Endothelial cell (in vitro differentiated cells): Measurements from ENCODE around the gene PDF. TPM values are rescaled to one million over a fixed set of nuclear protein-coding genes. Genes with fewer than 3 reads are reported as not detected.

Experiments
- DNase-seq: peaks from one replicate; pipeline ENCODE4 v3.0.0; 2021; ENCODE audit warnings: low spot score
- H3K27ac Mint-ChIP-seq: one replicate; pipeline ENCODE4 v1.8.0; 2021; ENCODE audit warnings: mixed read lengths, inconsistent platforms; ENCODE audit not compliant: unreplicated experiment
- H3K27me3 Mint-ChIP-seq: one replicate; pipeline ENCODE4 v1.8.0; 2021; ENCODE audit warnings: mild to moderate bottlenecking, moderate library complexity, mixed read lengths, inconsistent platforms; ENCODE audit not compliant: unreplicated experiment
- H3K36me3 Mint-ChIP-seq: one replicate; pipeline ENCODE4 v1.8.0; 2021; ENCODE audit warnings: mild to moderate bottlenecking, low read depth, mixed read lengths, inconsistent platforms; ENCODE audit not compliant: unreplicated experiment
- H3K4me1 Mint-ChIP-seq: one replicate; pipeline ENCODE4 v1.8.0; 2021; ENCODE audit warnings: mild to moderate bottlenecking, mixed read lengths, inconsistent platforms; ENCODE audit not compliant: unreplicated experiment
- H3K4me3 Mint-ChIP-seq: one replicate; pipeline ENCODE4 v1.8.0; 2021; ENCODE audit warnings: mild to moderate bottlenecking, mixed read lengths, inconsistent platforms; ENCODE audit not compliant: unreplicated experiment
- H3K9me3 Mint-ChIP-seq: one replicate; pipeline ENCODE4 v1.8.0; 2021; ENCODE audit warnings: mixed read lengths, inconsistent platforms; ENCODE audit not compliant: unreplicated experiment
- CTCF ChIP-seq: fragments of 200-600 bp; sonication (generic); IDR thresholded peaks from one replicate; pipeline ENCODE4 v1.5.0; 2021; ENCODE audit warnings: antibody characterized with exemption; ENCODE audit not compliant: unreplicated experiment
- total RNA-seq: library from RNA; stranded (reverse); fragmentation: NEBNext Ultra II Directional; extraction: Animal tissue kit (Norgen Biotek cat#: 25700); gene quantifications from one replicate; pipeline ENCODE4 v1.2.1, GENCODE V29; 2021; ENCODE audit not compliant: unreplicated experiment

PDF gene
- total RNA-seq, 1 donor from 2014 or later: 11.4 TPM

GRCh38 chr16:69350536-69351133 lies 20.2 kb upstream of the PDF start:
- no peaks in the 10 kb centered on the region for H3K9me3 Mint-ChIP-seq

GRCh38 chr16:69349536-69349935 lies 19.1 kb upstream of the PDF start:
- H3K4me1 Mint-ChIP-seq: no peaks in the 10 kb centered on the region

More at GRCh38 chr16:69350536-69351133, 20.2 kb upstream of the PDF start:
- TF ChIP-seq CTCF: no peak
- Mint-ChIP-seq H3K4me1 (no peaks in the 10 kb centered on the region), H3K27ac (no peak overlapping the region), H3K4me3 (no peak overlapping the region), H3K27me3 (peaks cover 2% of the 10 kb centered on the region), H3K36me3 (peaks cover 3% of the 10 kb centered on the region)
- no peak for DNase-seq

GRCh38 chr16:69348222-69348621 lies 17.8 kb upstream of the PDF start:
- Mint-ChIP-seq H3K27me3 (peaks cover 2% of the 10 kb centered on the region), H3K4me3 (no peak overlapping the region), H3K9me3 (no peaks in the 10 kb centered on the region), H3K27ac (no peak overlapping the region), H3K36me3 (peaks cover 3% of the 10 kb centered on the region), H3K4me1 (no peaks in the 10 kb centered on the region)
- TF ChIP-seq CTCF: no peak
- DNase-seq: no peak

More at GRCh38 chr16:69349536-69349935, 19.1 kb upstream of the PDF start:
- no peak overlapping the region for H3K27ac Mint-ChIP-seq
- no peak overlapping the region for H3K4me3 Mint-ChIP-seq
- TF ChIP-seq CTCF: no peak
- peaks cover 2% of the 10 kb centered on the region for H3K27me3 Mint-ChIP-seq
- H3K9me3 Mint-ChIP-seq: no peaks in the 10 kb centered on the region
- DNase-seq: no peak
- H3K36me3 Mint-ChIP-seq: no peaks in the 10 kb centered on the region

- Mint-ChIP-seq H3K4me1 (peaks cover under 1% of the 10 kb centered on the region), H3K36me3 (peaks cover 6% of the 10 kb centered on the region), H3K27me3 (peaks cover 2% of the 10 kb centered on the region), H3K4me3 (no peak overlapping the region), H3K9me3 (no peaks in the 10 kb centered on the region), H3K27ac (no peak overlapping the region)
- no peak for TF ChIP-seq CTCF
- DNase-seq: no peak
Measured at GRCh38 chr16:69346683-69347082, 16.3 kb upstream of the PDF start.

- Mint-ChIP-seq H3K9me3 (no peaks in the 10 kb centered on the region), H3K27me3 (peaks cover 2% of the 10 kb centered on the region), H3K27ac (no peak overlapping the region), H3K4me3 (no peak overlapping the region), H3K36me3 (peaks cover 13% of the 10 kb centered on the region), H3K4me1 (peaks cover 8% of the 10 kb centered on the region)
- DNase-seq: no peak
- no peak for TF ChIP-seq CTCF
Measured at GRCh38 chr16:69345923-69346322, 15.5 kb upstream of the PDF start.
